NCI-H1092 (cell line): ENCODE data around the gene MAGI2.
"Not testable (repeated sequence)": the region's sequence is repeated elsewhere in the genome, so short reads cannot be mapped to it uniquely, and the experiment has no call there.

Source experiments
- DNase-seq: peaks from one replicate; lab custom pipeline; 2025; lab: John Stamatoyannopoulos, UW

Gene MAGI2

DNA sequence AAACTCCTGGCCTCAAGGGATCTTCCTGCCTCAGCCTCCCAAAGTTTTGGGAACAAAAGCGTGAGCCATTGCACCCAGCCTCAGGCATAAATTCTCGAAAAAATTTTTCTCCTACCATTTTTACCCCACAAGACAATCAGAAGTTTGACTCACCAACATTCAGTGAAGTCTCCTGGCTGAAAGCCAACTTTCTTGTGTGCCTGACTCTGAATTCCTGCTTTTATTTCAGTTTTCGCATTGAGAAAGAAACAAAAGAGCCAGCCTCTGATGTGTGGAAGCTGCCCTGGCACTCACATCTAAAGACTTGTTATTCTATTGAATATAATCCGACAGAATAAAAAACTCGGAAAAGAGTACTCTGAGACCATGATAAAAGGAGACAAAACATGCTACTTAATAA is 402.9 kb downstream of the MAGI2 start:
- DNase-seq: no peak

- no peak for DNase-seq
Observed at GRCh38 chr7:79046061-79046460, 407.4 kb downstream of the MAGI2 start.

DNA sequence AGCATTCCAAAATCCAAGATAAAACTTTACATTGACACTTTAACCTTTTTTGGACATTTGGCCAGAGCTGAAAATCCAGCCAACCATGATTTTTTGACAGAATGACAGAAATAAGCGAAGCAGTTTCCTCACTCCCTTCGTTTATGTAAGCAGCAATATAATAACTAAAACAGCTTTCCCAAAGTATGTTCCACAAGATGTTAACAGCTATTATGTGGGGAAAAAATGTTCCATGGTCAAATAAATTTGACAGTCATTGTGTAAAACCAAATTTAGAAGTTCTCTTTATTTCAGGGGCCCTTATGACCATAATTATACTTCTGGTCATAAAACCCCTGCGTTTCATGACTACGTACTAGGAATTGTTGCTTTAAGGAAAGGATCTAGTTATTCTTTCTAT is 416.5 kb downstream of the MAGI2 start:
- no peak for DNase-seq

DNA sequence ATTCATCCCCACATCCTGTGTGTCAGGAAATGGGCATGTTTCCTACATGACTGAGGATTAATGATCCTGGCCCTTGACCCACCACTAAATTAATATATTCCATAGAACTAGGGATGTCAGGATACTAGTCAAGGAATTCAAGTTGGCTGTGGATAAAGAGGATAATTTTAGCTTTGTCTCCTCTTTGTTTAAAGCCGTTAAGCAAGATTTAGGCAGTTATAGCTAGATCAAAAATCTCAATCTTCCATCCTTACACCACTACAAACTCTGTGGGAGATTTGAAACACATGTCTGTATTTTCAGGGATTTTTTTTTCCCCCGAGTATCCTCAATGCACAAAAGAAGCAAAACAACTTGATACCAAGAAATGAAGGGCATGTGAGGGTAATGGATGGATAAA is 417.1 kb downstream of the MAGI2 start:
- no peak for DNase-seq

- no peak for DNase-seq
Observed at GRCh38 chr7:79035858-79036257, 417.6 kb downstream of the MAGI2 start.

DNA sequence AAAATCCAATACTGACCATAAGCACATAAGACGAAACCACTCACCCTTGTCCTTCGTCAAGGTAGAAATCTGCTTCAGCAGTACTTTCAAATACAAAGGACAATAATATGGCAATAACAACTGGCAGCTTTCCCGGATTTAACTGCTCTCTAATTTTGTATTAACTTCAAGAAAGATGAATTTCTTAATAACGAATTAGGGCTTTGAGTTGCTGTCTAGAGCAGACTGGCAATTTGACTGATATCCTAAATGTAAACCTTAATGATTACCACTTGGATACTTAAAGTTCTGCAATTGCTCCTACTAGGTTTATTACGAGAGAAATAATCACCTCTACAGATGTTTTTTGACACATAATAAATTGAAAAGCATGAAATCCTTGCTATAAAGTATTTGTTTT is 418.7 kb downstream of the MAGI2 start:
- no peak for DNase-seq

GRCh38 chr7:79019711-79020110 is 433.8 kb downstream of the MAGI2 start:
- DNase-seq: not testable (repeated sequence)

DNA sequence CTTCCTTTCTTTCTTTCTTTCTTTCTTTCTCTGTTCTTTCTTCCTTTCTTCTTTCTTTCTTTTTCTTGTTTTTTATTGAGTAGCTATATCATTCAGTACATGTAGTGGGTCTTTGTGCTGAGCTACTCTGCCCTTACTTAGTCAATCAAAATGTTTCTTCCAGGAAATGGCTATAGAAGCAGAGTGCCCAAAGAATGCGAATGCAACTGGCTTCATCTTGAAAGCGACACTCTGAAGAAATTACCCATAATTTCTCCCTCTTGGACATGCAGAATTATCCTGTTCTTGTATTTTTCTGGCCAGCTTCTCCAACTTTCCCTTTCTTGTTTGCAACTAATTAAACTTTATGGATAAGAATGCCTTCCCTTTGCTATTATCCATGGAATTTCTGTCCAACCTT is 441.5 kb downstream of the MAGI2 start:
- DNase-seq: no peak

DNA sequence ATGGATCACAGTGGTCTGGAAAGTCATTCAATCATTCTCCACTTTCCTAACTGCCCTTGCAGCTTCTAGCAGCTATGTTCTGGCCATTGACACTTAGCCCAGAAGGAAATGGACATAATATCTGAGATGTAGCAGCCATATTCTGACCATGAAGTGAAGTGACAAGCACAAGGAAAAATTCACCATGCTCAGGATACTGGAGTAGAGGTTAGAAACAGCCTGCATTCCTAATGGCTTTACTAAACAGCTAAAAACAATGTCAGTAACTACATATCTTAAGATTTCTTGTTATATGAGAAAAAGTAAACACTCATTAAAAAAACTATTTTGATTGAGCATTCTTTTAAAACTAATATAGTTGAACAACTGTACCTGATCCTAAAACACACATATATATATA is 443.8 kb downstream of the MAGI2 start:
- DNase-seq: no peak

GRCh38 chr7:79008786-79009185 is 444.7 kb downstream of the MAGI2 start:
- no peak for DNase-seq

DNA sequence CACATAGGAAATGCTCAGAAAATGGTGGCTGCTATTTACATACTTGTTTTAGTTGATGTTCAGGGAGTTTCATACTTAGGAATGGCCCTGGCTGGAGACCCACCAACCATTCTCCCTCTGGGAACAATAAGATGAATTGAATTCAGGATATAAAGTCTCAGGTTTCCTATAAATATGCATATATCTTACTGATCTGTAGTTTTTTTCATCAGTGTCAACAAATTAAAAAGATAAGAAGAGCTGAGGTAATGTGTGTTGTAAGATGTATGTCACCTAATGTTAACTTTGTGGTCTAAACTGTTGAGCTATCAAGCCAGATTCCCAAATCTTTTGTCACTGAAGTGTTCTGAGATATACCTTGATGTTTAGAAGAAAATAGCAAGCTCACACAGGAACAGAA is 457.5 kb downstream of the MAGI2 start:
- no peak for DNase-seq

DNA sequence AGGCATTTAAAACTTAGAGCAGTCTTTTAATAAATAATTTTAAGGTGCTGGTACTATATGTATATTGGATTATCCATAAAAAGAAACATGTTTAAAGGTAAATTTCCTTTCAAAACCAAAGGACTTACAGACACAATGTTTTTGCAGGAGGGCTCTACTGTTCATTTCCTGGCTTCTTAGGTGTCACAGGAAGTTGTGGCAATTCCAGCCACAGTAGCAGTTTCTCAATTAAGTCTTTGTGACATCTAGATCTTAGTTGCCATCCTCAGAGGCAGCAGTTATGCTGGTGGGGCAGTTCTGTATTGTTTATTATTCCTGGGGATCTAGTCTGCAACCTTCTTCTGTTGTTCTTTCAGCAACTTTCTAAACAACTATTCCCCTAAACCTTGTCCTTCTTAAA is 460.1 kb downstream of the MAGI2 start:
- no peak for DNase-seq

- DNase-seq: no peak
Observed at GRCh38 chr7:78985509-78985908, 468.0 kb downstream of the MAGI2 start.

GRCh38 chr7:78983483-78983882 is 470.0 kb downstream of the MAGI2 start:
- no peak for DNase-seq

- no peak for DNase-seq
Observed at GRCh38 chr7:78970440-78970916, 483.0 kb downstream of the MAGI2 start.

- no peak for DNase-seq
Observed at GRCh38 chr7:78968951-78969350, 484.5 kb downstream of the MAGI2 start.

GRCh38 chr7:78967561-78967960 is 485.9 kb downstream of the MAGI2 start:
- not testable (repeated sequence) for DNase-seq

- DNase-seq: no peak
Observed at GRCh38 chr7:78967046-78967445, 486.4 kb downstream of the MAGI2 start.

DNA sequence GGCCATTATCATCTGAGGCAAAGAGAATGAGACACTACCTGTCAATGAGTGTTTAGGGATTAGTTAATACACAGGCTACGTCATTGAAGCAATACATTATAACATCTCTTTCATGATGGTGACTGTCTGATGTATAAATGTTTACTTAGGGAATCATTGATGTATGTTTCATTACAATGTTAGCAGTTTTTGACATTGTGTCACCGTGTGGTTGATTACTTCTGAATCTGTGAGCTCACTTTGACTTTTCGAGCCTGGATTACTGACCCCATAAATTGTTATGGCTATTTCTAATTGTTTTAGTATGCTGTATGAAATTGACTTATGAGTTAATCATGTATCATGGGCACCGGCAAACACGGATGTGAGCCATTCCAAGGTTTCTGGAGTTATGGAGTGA is 494.0 kb downstream of the MAGI2 start:
- no peak for DNase-seq

DNA sequence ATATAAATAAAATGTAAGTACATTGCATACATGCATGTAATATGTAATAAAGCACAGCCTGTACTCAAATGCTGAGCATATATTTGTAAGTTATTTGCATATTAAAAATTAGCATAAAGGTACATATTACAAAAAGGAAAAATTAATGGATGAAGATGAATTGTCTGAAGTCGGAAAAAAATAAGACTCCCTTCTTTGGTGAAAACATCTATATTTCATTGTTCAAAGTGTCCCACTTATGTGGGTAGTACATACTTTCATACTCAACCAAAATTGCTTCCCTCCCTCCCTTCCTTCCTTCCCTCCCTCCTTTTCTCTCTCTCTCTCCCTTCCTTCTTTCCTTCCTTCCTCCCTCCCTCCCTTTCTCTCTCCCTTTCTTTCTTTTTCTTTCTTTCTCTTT is 498.1 kb downstream of the MAGI2 start:
- no peak for DNase-seq

- DNase-seq: no peak
Observed at GRCh38 chr7:78953726-78954363, 499.6 kb downstream of the MAGI2 start.

- no peak for DNase-seq
Observed at GRCh38 chr7:78953090-78953489, 500.4 kb downstream of the MAGI2 start.

GRCh38 chr7:78939669-78940068 is 513.8 kb downstream of the MAGI2 start:
- no peak for DNase-seq

DNA sequence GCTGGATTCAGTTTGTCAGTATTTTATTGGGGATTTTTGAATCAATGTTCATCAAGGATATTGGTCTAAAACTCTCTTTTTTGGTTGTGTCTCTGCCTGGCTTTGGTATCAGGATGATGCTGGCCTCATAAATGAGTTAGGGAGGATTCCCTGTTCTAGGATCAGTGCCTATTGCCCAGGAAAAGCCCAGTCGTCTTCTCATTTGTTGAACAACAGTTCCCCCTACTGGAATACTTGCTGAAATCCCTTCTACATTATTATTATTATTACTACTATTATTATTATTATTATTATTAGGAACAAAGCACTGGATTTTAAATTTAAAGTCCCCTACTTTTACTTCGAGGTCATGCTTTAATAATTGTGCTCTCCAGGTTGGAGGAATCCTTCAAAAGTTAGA is 528.9 kb downstream of the MAGI2 start:
- no peak for DNase-seq

GRCh38 chr7:78912781-78913180 is 540.7 kb downstream of the MAGI2 start:
- no peak for DNase-seq
